MM.1S (cell line): Measurements from ENCODE around the gene ZNF789.

Experiments used
- EZH2 ChIP-seq: fragments of 300-600 bp; sonication (generic); optimal IDR thresholded peaks from 2 replicates; pipeline ENCODE3; 2017; ENCODE audit warnings: low read depth, mild to moderate bottlenecking, antibody characterized with exemption, low read length, mixed read lengths
- TF ChIP-seq, protein P1 (sequence below): fragments of 300-600 bp; sonication (generic); IDR thresholded peaks from 2 replicates; pipeline ENCODE4 v1.5.1; 2016; ENCODE audit warnings: antibody characterized with exemption, low read length, mixed read lengths

DNA sequence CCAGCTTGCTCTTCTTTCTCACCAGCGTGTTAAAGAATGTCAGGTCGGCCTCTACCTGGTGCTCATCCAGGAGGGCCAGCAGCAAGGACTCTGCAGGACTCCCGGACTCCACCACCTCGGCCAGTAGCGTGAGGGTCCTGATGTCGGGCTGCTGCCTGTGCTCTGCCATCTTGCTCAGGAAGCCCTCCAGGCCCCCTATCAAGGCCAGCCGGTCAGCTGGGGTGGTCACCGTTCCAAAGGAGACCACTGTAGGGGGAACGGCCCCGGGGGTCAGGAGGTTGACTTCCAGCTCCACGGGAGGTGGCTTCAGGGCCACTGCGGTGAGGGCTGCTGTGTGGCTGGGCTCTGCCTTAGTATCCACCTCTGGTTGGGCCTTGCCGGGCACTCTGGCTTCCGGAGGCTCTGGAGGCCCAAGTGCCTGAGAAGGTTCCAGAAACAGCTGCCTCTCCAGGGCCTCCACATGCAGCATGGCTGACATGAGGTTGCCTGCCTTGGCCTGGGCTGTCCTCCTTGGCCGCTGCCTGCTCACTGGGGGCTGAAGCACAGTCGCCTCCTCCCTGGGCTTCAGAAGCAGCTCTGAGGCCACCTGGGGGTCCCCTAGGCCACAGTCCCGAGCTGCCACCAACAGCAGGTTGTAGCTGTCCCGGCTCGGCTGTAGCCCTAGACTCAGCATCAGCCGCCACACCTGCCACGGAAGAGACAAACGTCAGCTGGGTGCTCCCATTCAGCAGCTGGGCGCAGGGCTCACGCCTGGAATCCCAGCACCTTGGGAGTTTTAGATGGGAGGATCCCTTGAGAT lies 47.6 kb upstream of the ZNF789 start:
- TF ChIP-seq EZH2: no peak
- TF ChIP-seq, protein P1, sequence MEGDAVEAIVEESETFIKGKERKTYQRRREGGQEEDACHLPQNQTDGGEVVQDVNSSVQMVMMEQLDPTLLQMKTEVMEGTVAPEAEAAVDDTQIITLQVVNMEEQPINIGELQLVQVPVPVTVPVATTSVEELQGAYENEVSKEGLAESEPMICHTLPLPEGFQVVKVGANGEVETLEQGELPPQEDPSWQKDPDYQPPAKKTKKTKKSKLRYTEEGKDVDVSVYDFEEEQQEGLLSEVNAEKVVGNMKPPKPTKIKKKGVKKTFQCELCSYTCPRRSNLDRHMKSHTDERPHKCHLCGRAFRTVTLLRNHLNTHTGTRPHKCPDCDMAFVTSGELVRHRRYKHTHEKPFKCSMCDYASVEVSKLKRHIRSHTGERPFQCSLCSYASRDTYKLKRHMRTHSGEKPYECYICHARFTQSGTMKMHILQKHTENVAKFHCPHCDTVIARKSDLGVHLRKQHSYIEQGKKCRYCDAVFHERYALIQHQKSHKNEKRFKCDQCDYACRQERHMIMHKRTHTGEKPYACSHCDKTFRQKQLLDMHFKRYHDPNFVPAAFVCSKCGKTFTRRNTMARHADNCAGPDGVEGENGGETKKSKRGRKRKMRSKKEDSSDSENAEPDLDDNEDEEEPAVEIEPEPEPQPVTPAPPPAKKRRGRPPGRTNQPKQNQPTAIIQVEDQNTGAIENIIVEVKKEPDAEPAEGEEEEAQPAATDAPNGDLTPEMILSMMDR: no peak
